H54 (cell line): ENCODE data around the gene CEP89.
"Not testable (repeated sequence)": the region's sequence is repeated elsewhere in the genome, so short reads cannot be mapped to it uniquely, and the experiment has no call there.

Experiments used
- DNase-seq: peaks from one replicate; pipeline ENCODE4 v3.0.0; 2011; ENCODE audit warnings: low spot score, mixed read lengths; ENCODE audit not compliant: insufficient read length
- FAIRE-seq: peaks from 3 replicates; lab custom pipeline; 2011; peaks lifted over from hg19 to GRCh38; lab: Jason Lieb, UNC
- POLR2A ChIP-seq: IDR thresholded peaks from 2 replicates; pipeline ENCODE4 v1.6.1; 2011; ENCODE audit warnings: low read depth, mild to moderate bottlenecking, low read length

Gene CEP89

DNA sequence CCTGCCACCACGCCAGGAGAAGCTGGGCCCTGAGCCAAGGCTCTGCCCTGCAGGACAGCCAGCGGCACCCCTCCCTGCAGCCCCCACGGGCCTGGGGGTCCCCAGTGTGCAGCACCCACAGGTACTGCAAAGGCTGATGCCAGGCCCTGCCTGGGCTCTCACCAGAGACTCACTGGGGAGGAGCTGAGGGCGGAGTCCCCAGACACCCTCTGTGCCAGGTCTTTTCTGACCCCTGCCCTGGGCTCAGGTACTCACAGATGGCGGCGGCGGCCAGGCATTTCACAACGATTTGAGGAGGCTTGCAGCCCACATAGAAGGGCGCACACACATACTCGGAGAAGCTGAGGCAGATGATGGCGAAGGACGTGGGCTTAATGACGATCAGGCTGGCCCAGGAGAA is 107.9 kb downstream of the CEP89 start:
- FAIRE-seq = no peak
- TF ChIP-seq POLR2A = no peak
- no peak for DNase-seq

DNA sequence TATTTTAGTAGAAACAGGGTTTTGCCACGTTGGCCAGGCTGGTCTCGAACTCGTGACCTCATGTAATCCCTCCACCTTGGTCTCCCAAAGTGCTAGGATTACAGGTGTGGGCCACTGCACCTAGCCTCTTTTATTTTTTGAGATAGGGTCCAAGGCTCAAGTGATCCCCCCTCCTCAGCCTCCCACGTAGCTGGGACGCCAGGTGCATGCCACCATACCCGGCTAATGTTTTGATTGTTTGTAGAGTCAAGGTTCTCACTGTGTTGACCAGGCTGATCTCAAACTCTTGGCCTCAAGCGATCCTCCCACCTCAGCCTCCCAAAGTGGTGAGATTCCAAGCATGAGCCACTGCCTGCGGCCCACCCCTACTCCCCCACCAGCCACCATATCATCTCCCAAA is 108.5 kb downstream of the CEP89 start:
- no peak for TF ChIP-seq POLR2A
- FAIRE-seq = no peak

GRCh38 chr19:32862741-32863140 is 109.0 kb downstream of the CEP89 start:
- FAIRE-seq = no peak
- no peak for DNase-seq
- TF ChIP-seq POLR2A = no peak

More for the DNA sequence above, 108.5 kb downstream of the CEP89 start:
- no peak for DNase-seq

DNA sequence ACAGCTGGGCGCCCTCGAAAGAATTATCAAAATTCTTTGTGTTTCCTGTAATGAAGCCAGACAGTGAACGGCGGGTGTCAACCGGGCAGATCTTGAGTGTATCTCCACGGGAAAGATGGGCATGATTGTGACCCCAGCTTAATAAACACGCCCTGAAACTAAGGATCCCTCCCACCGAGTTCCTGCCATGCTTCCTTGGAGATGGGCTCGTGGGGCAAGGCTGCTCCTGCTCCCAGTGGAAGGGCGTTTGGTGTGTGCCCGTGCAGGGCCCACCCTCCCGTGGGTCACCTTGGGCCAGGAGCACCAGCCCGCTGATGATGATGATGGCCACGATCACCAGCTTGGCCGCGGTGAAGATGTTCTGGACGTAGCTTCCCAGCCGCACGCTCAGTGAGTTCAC is 109.6 kb downstream of the CEP89 start:
- no peak for DNase-seq
- FAIRE-seq = no peak
- no peak for TF ChIP-seq POLR2A

GRCh38 chr19:32861596-32861995 is 110.2 kb downstream of the CEP89 start:
- DNase-seq (no peak), FAIRE-seq (no peak)
- no peak for TF ChIP-seq POLR2A

DNA sequence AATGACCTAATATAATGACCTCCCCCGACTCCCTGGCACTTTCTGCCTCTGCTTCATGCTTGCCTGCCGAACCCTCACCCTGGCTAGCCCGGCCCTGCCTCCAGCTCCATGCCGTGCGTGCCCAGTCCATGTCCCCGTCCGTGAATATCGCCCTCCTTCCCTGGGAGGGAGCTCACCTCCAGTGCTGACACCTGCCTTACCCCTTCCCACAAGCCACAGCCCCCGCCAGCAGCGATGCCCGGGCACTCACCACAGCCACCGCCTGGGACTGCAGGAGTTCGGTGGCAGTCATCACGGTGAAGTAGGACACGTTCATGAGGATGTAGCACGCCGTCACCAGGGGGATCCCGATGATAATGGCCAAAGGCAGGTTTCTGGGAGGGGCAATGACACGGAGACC is 112.2 kb downstream of the CEP89 start:
- no peak for TF ChIP-seq POLR2A
- FAIRE-seq = no peak
- DNase-seq = no peak

GRCh38 chr19:32858559-32858958 is 113.2 kb downstream of the CEP89 start:
- no peak for FAIRE-seq

GRCh38 chr19:32858155-32858554 is 113.6 kb downstream of the CEP89 start:
- TF ChIP-seq POLR2A = no peak

More at GRCh38 chr19:32858559-32858958, 113.2 kb downstream of the CEP89 start:
- TF ChIP-seq POLR2A = no peak
- no peak for DNase-seq

DNA sequence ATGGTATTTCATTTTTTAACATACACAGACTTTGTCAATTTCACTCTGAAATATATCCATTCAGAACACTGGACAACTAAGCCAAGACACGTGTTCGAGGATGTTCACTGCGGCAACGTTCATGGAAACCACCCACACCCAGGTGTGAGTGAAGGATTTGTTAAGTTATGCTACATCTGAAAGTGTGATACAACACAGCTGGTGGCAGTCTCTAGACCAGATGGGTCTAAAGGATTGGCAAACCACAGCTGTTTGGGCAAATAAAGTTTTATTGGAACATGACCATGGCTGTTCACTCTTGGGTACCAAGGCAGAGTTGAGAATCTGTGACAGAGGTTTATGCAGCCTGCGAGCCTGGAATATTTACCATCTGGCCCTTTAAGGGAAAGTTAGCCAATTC is 114.2 kb downstream of the CEP89 start:
- FAIRE-seq (no peak), DNase-seq (no peak)
- TF ChIP-seq POLR2A = no peak

More at GRCh38 chr19:32858155-32858554, 113.6 kb downstream of the CEP89 start:
- DNase-seq = no peak
- no peak for FAIRE-seq

GRCh38 chr19:32856818-32857217 is 114.9 kb downstream of the CEP89 start:
- not testable (repeated sequence) for DNase-seq, FAIRE-seq

- TF ChIP-seq POLR2A = no peak
- DNase-seq = no peak
- FAIRE-seq = no peak
Observed at GRCh38 chr19:32852216-32852615, 119.5 kb downstream of the CEP89 start.

DNA sequence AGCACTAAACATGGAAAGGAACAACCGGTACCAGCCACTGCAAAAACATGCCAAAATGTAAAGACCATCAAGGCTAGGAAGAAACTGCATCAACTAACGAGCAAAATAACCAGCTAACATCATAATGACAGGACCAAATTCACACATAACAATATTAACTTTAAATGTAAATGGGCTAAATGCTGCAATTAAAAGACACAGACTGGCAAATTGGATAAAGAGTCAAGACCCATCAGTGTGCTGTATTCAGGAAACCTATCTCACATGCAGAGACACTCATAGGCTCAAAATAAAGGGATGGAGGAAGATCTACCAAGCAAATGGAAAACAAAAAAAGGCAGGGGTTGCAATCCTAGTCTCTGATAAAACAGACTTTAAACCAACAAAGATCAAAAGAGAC is 123.7 kb downstream of the CEP89 start:
- not testable (repeated sequence) for DNase-seq, FAIRE-seq

DNA sequence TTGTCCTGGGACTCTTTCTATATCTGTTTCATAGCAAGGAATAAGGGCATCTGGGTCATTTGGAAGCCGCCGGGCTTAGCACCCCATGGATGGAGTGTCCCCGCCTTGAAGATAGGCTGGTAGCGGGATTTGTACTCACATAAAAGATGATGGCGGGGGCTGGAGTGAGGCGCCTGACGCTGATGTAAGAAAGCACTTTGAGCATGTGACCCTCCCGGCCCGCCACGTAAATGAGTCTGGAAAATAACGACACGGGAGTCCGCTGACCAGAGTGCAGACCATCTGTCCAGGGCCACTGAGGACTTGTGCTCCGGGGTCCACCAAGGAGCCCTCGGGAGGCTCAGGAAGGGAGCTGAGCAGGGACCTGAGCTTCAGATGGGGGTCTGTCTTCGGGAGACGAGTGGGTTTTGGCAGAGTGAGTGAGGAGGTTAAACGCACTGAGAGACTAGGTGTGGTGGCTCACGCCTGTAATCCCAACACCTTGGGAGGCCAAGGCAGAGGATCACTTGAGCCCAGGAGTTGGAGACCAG is 128.0 kb downstream of the CEP89 start:
- FAIRE-seq (no peak), DNase-seq (no peak)
- TF ChIP-seq POLR2A = no peak

GRCh38 chr19:32842061-32842460 is 129.7 kb downstream of the CEP89 start:
- no peak for FAIRE-seq
- TF ChIP-seq POLR2A = no peak
- DNase-seq = no peak

- FAIRE-seq = no peak
- no peak for DNase-seq
- TF ChIP-seq POLR2A = no peak
Observed at GRCh38 chr19:32837531-32837930, 134.2 kb downstream of the CEP89 start.

GRCh38 chr19:32833388-32833787 is 138.4 kb downstream of the CEP89 start:
- not testable (repeated sequence) for DNase-seq, FAIRE-seq

- not testable (repeated sequence) for FAIRE-seq, DNase-seq
Observed at GRCh38 chr19:32832825-32833224, 138.9 kb downstream of the CEP89 start.

DNA sequence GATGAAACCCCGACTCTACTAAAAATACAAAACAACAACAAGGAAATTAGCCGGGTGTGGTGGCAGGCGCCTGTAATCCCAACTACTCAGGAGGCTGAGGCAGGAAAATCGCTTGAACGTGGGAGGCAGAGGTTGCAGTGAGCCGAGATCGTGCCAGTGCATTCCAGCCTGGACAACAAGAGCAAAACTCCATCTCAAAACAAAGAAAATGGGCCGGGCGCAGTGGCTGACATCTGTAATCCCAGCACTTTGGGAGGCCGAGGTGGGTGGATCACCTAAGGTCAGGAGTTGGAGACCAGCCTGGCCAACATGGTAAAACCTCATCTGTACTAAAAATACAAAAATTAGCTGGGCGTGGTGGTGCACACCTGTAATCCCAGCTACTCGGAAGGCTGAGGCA is 139.7 kb downstream of the CEP89 start:
- DNase-seq, FAIRE-seq: not testable (repeated sequence)
